Measurements from ENCODE around the gene CHST11.

DNA sequence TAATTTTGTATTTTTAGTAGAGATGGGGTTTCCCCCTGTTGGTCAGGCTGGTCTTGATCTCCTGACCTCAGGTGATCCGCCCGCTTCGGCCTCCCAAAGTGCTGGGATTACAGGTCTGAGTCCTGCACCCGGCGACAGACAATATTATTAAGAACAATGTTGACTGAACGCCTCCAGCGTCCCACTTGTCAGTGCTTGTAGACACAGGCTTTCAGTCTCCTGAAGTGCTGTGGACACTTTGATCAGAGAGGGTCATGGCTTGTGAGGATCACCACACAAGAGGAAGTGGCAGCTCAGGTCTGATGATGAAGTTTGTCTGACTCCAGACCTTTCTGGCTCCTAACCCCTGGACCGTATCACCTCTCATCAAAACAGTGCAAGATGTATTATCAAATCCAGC, 114.6 kb downstream of the CHST11 start:
- TF ChIP-seq, protein P1, sequence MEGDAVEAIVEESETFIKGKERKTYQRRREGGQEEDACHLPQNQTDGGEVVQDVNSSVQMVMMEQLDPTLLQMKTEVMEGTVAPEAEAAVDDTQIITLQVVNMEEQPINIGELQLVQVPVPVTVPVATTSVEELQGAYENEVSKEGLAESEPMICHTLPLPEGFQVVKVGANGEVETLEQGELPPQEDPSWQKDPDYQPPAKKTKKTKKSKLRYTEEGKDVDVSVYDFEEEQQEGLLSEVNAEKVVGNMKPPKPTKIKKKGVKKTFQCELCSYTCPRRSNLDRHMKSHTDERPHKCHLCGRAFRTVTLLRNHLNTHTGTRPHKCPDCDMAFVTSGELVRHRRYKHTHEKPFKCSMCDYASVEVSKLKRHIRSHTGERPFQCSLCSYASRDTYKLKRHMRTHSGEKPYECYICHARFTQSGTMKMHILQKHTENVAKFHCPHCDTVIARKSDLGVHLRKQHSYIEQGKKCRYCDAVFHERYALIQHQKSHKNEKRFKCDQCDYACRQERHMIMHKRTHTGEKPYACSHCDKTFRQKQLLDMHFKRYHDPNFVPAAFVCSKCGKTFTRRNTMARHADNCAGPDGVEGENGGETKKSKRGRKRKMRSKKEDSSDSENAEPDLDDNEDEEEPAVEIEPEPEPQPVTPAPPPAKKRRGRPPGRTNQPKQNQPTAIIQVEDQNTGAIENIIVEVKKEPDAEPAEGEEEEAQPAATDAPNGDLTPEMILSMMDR (IDR thresholded peaks at IDR 0.05; ENCODE audit: borderline replicate concordance, extremely low read depth, low read length, poor library complexity, severe bottlenecking), result no peak
- no peak for TF ChIP-seq EZH2 (IDR thresholded peaks at IDR 0.05; ENCODE audit: borderline replicate concordance, low read depth, low read length, severe bottlenecking)

Measured in DND-41 (cell line).